Stimulated activated CD4-positive, alpha-beta T cell treated with anti-CD3 and anti-CD28 coated beads, Interleukin-15, amount 100 ng/mL, for 48 hours (primary cell): ENCODE results near the gene SLC38A2.
"Not testable (repeated sequence)": the region's sequence is repeated elsewhere in the genome, so short reads cannot be mapped to it uniquely, and the experiment has no call there.

Source experiments
- DNase-seq, 2 donors: peaks; one replicate each; pipeline ENCODE4 v3.0.0-alpha.2; 2020; ENCODE audit warnings: low read depth in 2 of 2

The SLC38A2 gene

DNA sequence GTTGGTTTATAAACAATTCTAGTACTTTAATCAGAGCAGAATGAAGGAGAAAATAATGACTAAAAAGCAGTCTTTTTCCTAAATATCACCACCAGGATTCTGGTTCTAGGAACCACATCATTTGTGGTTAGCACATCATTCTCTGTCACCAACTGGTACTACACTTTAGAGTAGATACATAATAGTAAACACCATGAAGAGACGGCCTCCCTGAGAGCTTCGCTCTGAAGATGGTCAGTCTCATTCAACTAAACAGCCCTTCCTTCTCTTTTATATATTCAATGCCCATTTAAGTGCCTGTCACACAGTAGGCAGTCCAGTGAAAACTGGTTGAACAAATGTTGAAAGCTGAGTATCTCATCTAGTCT, 10.9 kb downstream of the SLC38A2 start:
- no peak for DNase-seq

DNA sequence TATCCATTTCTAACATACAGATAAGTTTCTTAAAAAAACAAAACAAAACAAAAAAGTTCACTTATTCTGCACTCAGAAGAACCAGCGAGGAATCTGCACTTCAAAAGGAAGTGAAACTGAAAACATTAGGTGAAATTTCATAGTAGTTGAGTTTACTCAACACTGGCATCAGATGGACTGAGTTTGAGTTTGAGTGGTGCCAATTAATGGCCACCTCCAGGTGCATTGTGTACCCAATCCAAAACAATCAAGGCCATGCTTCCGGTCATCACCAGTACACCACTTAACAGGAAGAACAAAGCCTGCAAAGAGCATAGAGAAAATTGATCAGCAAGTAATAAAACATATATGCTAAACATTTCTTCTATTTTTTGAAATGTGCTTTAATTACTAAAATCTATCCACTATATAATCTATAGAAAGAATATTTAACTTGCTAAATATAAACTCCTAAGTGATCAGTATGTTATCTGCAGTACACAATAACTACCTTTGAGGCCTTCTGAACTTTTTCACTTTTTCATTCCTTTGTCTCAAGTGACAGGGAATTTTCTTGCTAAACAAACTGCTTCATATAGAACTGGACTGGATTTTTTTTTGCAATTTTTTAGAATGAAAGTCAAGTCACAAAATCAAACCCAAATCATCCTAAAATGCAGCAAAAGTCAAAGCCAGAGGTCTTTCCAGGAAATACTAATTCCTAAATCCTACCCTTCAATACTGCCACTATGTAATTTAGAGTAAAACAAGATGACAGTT, 11.5 kb downstream of the SLC38A2 start:
- no peak for DNase-seq

DNA sequence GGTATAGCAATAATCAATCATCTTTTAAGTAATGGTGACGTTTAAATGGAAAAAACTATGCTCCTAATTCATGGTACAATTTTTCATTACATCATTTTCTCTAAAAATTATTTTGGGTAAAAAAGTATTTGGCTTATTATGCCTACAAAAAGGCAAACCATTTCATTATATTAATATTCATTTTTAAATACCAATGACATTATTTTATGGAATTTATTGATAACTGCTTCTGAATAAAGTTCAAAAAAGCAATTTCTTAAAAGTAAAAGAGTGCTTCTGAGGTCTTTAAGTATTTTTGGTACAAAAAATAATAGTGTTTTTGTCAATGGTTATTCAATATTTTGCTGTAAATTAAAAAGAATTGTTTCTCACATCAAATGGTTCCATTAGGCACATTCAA, 12.2 kb downstream of the SLC38A2 start:
- no peak for DNase-seq

DNA sequence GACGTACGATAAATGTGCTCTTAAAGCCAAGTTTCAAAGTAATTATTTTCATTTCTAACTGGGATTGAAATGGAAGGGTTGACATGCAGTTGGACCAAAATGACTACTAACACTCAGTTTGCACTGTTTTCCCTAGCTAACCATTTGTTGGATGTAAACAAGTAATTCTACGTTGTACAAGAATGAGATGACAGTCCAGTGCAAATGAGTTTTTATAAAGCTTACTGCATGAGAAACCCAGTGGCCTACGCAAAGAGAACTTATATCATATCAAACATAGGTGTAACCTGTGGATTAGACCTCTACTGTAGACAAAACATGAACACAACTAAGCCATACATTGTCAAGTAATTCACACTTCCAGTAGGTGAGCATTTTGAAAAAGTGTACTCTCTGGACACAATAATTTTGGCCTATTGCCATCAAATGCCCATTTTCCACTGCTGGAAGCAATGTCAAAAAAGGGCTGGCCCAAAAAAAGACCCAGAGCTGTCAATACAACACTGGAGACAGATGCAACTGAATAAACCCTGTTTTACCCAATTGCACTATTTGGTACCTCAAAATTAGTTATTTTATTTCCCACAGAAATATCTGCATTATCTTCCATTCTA, 12.8 kb downstream of the SLC38A2 start:
- DNase-seq: no peak

DNA sequence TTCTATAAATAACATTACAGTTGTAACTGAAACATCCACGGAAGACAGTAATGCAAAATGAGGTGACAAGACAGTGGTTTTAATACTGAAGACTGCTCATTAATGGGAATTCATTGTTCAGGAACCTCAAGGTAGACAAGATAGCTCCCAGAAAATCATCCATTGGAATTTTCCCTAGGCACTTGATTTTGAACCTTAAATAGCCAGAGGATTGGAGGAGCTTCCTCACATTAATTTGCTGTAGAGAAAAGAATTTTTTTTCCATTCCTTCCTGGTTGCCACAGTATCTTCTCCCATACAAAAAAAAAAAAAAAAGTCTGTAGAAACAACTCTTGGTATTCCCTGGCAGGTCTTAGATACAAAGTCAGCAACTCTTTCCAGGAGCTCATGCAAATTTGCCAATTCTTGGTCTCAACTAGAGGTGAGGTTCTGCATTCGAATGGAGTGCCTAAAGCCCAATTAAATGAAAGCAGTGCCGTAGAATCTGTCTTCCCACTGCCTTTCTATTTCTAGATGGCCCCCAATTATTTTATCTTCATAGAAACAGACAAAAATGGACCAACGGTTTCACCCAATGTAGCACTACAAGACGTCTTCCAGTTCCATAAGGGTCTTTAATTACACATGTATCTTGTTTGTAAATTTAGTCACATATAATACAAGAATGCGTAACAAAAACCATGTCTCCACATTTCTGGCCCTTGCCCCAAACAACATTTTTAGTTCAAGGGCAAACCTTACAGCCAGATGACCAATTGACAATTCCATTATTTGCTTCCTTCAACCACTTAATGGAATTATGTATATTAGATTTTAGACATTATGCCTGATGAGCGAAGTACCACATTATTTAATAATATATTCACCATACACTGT, 13.5 kb downstream of the SLC38A2 start:
- DNase-seq: no peak

DNA sequence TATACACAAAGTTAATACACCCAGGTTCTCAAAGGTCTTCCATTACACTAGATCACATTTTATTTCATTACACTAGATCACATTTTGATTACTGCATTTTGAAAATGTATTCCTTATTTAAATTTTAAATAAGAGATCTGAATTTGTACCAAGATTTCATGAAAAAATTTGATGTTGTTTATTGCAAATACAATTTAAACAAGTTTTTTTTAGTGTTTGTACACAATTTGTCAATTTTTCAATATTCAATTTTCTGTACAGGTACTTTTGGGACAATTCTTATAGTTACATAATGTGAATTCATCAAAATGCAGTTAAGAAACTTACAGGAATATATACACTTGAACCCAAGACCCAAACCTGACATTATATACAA, 14.3 kb downstream of the SLC38A2 start:
- DNase-seq: no peak

DNA sequence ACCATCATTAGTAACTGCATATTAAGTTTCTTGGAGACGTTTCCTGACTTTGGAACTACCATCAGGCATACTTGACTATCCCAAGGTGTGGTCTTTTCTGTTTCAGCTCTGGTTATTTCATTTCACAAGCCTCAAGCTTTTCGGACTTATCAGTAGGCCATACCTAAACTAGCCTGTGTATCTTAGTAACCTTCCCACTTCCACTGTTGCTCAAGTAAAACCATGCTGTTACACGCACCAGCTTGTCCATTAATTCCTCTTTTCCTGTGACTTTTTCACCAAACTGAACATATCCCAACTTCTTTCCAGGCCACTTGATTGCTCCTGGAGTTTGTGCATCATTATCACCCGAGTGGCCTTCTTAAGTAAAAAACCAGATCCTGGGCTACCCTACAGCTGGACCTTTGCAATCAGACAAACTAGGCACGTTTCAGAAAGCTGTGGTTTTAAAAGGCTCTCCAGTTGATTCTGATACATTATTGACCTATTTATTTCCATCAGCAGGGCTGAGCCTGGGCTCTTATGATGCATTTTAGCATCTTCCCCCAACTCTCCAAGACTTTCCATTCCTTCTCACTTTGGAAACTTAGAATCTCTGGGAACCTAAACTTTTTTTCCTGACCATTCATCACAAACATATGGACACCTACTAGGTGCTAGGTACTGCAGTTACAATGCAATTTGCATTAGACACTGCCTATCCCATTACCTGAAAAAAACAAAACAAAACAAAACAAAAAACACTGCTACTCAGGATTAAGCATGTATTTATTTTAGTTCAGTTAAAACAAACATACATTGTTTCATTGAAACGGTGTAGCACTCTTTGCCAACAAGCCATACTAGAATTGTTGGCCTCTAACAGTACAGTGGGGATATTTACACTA, 14.9 kb downstream of the SLC38A2 start:
- DNase-seq: no peak

DNA sequence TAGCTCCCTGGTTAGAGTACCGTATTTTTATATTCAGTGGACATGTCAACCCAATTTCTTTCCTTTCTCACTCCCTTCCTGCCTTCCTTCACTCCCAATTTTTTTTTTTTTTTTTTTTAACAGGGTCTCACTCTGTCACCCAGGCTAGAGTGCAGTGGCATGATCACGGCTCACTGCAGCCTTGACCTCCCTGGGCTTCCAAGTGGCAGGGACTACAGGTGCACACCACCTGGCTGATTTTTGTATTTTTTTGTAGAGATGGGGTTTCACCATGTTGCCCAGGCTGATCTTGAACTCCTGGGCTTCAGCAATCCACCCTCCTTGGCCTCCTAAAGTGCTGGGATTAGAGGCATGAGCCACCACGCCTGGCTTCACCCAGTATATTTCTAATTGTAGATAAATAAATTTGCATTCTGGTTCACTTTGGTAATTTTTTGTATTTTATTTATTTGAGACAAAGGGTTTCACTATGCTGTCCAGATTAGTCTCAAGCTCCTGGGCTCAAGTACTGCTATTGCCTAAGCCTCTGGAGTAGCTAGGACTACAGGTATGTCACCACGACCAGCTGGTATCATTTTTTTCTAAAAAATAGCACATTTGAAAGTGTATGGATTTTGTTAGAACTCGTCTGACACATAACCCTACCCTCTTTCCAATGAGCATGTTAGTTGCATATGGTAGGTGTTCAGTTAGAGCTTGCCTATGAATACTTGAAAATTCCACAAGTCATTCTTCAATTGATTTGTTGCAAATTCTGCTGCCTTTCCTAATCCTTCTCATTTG, 15.7 kb downstream of the SLC38A2 start:
- no peak for DNase-seq

DNA sequence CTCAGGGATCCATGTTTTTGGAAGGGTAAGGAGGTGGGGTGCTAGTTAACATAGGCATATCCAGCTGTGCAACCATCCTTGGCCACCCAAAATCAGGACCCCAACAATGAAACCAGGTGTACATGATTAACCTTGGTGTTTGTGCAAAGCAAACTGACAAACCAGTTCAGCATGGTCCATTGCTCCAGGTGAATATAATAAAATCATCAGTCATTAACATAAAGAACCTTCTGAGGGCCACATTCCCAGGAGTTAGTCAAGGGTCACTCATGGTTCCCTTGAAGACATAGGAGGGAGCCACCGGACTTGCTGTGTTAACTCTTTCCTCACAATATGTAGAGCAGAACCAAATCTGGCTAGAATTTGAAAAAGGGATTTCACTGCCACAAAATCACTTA, 17.8 kb downstream of the SLC38A2 start:
- DNase-seq: no peak

DNA sequence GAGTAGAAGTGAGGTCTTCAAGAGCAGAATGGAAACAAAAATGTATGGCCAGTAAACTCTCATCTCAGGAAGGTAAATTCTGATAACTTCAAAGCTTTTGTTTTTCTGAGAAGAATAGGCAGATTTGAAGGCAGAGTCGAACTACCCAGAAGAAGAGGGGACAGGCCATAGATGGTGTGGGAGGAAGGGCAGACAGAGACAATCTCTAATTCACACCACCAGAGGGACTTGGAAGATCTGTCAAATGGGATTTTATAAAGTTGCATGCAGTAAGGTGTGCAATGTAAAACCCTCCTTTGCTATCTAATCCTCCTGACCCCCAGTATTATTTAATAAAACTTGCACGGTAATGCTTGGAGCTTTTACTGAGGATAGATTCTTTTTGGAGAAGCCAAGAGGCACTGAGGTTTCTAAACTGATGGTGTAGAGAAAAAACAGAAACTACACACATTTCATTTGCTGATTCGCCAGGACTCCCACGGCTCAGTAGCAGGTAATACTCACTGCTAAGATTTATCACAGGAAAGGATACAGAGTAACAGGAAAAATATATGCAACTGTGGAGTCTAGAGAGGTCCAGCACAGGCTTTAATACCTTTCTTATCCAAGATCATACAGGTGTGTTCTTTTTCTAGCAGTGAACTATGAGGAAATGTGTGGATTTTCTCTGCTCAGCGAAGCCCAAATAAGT, 18.3 kb downstream of the SLC38A2 start:
- no peak for DNase-seq

DNA sequence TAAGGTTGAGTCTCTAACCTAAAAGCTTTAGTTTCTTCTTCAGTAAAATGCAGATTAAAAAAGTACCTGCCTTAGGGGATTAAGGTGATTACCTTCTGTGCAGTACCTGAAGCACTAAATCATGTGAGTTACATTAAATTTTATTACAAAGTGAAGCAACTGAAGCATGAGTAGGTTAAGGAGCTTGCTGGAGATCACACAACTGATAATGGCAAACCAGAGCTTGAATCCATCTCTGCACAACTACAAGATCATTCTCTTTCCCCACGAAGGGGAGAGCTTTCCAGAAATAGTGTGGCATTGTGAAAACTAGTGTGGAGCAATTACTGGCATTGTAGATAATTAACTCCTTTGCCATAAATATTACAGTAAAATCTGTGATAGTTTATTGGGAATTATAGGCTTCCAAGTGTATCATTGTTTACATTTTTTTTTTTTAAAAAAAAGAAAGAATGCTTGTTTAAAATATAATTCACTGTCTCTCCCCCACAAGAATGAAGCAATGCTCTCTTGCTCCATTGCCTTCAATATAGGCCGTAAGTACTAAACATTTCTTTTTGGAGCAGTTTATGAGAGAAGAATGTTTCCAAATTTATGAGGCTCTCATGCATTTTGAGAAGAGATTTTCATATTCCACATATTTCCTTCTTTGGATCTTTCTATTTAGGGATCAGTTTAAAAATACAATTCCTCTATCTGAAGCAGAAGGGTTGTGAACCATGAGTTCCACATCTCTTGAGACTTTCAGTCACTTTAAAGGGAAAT, 20.5 kb downstream of the SLC38A2 start:
- no peak for DNase-seq

DNA sequence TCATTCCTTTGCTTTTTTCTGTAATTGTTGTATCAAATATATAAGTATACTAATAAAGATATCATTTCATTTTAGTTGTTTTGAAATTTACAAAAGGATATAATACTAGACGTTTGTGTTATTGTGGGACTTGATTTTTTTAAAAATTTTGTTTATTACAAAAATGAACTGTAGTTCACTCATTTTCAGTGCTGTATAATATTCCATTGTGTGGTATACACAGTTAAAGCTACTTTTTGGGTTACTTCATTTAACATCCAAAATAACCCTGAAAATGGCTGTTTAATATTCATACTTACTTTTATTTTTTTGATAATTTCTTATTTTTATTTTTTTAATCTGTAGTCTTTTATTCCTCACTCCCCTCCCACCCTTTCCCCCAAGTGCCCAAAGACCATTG, 21.4 kb downstream of the SLC38A2 start:
- no peak for DNase-seq

DNA sequence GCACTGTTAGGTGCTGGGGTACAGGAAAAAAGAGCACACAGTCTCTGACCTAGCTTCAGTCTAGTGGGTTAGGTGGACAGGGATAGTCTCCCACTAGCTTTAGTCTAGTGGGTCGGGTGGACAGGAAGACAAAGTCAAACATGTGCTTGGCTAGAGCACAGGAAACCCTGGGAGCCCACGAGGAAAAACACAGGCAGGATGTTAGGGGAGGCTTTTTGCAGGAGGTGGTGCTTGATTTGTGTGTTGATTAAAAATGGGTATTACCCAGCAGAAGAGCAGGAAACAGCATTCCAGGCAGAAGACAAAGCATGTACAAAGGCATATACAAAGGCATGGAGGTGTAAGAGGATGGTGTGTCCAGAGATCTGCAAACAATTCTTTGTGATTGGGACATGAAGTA, 23.3 kb downstream of the SLC38A2 start:
- DNase-seq: no peak

DNA sequence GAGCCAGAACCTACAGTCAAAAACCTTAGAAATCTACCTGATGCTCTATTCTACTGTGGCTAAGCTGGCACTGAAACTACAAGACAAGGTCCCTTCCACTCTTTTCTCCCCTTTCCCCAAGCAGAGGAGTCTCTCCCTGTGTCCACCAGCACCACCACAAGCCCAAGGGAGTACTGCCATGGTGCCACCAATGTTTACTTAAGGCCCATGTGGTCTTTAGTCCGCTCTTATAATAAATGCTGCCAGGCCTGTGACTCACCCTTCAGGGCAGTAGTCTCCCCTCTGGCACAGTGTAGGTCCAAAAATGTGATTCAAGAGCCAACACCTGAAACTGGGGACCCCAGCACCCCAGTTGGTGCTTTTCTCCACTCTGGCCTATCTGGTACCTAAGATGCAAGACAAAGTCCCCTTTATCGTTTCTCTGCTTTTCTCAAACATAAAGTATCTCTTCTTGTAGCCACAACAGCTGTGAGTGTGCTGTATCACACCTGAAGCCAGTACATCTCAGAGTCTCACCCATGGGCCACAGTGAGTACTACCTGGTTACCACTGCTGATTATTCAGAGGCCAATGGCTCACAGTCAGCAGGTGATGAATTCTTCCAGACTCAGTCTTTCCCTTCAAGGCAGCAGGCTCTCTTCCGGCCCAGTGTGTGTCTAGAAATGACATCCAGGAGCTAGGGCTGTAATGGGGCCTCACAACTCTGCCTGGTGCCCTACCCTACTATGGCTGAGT, 29.3 kb downstream of the SLC38A2 start:
- DNase-seq: no peak

DNA sequence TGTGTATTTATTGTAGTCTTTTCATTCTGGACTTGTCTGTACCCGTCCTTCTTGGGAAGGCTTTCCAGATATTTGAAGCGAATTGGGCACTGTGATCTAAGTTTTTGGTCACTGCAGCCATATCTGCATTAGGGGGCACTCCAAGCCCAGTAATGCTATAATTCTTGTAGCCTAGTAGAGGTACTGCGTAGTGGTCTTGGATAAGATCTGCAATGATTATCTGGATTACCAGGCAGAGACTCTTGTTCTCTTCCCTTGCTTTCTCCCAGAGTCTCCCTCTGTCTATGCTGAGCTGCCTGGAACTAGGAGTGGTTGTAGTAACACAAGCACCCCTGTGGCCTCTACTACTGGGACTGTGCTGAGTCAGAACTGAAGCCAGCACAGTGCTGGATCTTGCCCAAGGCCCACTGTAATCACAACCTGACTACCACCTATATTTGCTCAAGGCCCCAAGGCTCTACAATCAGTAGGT, 30.0 kb downstream of the SLC38A2 start:
- no peak for DNase-seq

DNA sequence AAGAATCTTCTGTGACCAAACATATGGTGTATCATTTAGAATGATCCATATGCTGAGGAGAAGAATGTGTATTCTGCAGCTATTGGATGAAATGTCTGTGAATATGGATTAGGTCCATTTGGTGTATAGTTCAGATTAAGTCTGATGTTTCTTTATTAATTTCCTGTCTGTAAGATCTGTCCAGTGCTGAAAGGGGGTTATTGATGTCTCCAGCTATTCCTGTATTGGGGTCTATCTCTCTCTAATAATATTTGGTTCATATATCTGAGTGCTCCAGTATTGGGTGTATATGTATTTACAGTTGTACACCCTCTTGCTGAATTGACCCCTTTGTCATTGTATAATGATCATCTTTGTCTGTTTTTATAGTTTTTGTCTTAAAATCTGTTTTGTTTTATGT, 33.5 kb downstream of the SLC38A2 start:
- no peak for DNase-seq

DNA sequence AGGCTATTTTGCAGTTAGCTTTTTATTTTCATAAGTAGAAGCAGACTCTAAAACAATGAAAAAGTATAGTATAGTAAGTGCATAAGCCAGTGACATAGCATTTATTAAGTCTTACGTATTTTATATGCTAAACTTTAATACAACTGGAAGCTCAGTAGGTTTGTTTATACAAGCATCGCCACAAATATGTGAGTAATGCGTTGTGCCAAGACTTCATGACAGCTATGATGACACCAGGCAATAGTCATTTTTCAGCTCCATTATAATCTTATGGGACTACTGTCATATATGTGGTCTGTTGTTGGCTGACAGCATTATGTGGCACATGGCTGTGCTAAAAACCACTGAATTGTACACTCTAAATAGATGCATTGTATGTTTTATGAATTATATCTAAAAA, 40.3 kb downstream of the SLC38A2 start:
- DNase-seq: no peak

DNA sequence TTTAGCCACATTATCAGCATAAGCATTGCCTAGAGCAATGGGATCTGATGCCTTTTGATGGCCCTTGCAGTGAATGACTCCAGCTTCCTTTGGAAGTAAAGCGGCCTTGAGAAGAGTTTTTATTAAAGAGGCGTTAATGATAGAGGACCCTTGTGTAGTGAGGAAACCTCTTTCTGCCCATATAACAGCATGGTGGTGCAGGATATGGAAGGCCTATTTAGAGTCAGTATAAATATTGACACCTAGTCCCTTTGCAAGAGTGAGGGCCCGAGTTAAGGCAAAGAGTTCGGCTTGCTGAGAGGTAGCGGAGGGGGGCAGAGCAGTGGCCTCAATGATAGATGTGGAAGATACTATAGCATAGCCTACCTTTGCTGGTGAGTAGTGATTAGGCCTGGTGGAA, 47.5 kb downstream of the SLC38A2 start:
- not testable (repeated sequence) for DNase-seq

DNA sequence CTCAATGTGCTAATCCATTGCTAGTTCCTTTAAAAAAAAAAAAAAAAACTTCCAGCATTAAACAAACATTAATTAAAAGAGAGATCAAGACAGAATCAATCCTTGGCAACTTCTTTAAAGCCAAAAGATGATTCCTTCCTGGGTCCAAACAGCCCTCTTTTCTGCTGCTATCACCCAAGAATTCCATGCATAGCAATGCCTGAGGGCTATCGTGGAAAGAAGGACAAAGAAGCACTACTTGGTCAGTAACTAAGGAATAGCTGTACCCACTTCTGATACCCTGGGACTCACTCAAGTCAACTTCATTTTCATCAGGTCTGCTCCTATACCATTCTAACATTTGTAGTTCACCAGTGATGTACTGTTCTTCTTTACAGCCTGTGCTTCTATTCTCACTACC, 51.8 kb downstream of the SLC38A2 start:
- DNase-seq: no peak
